GM18508 (cell line): ENCODE data around the gene MDM2.
"Not testable (repeated sequence)": the region's sequence is repeated elsewhere in the genome, so short reads cannot be mapped to it uniquely, and the experiment has no call there.

Source experiments
- ATAC-seq: cut with Tn5 transposase; IDR thresholded peaks from one replicate; pipeline ENCODE4 v1.9.1; 2021; ENCODE audit warnings: moderate number of reproducible peaks; ENCODE audit not compliant: insufficient read depth, unreplicated experiment

The MDM2 gene

DNA sequence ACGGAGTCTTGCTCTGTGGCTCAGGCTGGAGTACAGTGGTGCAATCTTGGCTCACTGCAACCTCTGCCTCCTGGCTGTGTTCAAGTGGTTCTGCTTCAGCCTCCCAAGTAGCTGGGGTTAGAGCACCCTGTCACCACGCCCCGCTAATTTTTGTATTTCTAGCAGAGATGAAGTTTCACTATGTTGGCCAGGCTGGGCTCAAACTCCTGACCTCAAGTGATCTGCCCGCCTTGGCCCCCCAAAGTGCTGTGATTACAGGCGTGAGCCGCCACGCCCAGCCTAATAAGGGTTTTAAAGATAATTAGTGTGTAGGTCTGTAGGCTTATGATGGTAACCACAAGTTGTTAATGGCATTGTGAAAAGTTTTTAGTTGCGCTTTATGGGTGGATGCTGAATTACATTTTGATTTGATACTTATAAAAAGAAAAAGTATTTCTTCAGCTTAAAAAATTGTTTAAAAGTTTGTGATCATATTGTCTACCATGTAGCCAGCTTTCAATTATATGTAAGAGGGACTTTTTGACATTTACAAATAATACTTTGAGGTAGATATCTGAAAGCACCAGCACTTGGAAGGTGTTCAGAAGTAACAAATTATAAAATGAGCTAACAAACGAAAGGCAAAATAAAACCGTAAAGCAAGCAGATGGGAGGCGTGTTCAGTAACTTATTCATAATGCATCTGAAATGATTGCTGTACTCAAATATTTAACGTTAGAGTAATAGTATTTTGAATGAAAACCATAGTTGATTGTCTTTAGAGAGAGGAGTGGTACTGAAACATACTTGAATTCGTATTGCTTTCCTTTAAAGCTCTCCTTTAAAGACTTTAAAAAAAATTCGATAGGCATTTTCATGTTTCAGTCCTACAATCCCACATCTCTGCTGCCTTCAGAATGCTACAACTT, 37.1 kb downstream of the MDM2 start:
- ATAC-seq: no peak

DNA sequence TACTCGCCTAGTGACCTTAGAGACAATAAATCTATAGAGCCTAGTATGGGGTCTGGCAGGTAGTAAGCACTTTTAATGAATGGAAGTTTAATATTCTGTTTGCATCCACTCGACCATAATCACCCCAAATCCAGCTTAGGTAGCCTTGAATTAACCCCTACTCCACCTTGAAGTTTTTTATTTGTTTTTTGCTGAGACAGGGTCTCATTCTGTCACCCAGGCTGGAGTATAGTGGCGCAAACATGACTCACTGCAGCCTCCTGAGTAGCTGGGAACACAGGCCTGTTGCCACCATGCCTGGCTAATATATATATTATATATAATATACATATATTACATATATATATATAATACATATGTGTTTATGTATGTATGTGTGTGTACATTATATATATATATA, 38.8 kb downstream of the MDM2 start:
- no peak for ATAC-seq

DNA sequence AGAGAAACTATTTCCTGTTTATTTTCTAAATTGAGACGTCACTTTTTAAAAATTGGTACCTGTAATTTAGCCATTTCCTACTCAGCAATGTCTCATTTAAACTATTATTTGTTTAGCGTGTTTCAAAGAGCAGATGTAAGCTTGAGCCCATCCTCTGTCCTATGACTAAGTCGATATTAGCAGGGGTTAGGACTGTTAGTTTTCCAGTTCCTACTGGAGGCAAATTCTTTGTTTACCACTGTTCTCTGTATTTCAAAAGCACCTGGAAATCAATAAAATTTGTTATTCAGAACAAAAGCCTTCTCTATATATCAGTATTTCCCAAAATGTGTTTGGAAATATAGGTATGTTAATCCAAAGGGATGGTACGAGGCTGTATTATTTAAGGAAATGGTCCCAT, 42.4 kb downstream of the MDM2 start:
- ATAC-seq: no peak

DNA sequence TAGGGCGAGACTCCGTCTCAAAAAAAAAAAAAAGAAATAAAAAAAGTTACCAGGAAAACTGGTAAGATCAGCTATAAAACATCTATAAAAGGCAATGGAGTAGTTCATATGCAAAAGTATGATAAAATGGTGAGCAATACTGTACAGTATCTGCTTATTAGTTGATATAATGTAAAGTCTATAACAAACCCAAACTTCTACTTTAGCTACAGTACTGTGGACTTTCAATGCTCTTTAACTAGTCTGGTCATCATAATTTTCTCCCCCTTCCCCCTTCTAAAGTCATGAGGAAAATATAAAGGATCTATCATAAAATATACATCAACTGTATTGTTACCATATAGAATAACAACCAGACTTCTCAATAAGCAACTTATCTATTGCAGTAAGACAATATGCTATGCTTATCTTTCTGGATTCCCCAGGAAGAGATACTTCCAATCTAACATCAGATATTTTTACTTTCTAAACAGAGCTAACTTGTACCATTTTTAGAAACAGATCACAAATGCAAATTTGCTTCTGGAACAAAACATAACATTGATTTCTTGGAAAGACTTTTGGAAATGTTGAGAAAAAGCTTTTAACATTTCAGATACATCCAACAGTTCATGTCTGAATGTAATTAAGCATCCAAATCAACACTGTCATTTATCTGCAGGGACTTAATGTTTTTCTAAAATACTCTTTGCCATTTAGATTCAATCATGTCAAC, 43.8 kb downstream of the MDM2 start:
- ATAC-seq: no peak

DNA sequence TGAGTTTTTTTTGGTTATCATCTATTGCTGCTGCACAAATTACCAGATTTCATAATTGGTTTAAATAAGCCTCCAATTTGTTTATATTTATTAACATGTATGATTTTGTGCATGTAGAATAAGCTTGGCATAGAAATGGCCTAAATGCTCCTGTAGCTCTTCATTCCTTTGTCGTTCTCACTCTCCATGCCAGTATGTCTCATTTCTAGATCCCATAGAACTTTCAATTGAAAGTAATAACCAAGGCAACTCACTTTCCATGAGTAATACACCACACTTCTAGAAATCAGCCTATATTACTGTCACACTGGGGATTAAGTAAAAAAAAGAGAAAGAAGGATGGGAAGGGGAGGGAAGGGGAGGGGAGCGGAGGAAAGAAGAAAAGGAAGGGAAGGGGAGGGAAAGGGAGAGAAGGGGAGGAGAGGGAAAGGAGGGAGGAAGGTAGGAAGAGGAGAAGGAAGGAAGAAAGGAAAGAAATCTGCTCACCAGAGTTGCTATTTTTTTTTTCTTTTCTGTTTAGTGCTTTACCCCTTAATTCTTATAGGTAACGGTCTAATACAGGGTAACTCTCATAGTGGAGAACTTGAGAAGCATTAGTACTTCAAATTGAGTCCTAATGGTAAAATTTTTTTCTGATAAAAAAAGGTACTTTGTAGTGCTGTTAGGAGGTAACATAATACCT, 45.6 kb downstream of the MDM2 start:
- ATAC-seq: no peak

DNA sequence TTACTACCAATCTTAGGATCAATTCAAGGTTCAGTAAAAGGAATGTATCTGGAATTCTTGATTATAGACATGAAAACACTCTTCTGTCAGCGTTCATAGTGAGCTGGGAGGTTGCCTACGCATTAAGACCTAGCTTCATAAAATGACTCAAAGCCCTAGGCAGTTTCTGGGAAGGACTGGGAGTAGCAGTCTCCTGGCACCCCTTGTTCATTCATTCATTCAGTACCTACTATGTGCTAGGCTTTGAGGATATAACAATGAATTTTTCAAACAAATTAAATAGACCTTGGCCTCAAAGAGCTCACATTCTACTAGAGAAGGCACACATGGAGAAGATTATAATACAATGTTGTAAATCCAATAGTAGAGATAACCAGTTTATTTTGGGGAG, 46.1 kb downstream of the MDM2 start:
- ATAC-seq: no peak

DNA sequence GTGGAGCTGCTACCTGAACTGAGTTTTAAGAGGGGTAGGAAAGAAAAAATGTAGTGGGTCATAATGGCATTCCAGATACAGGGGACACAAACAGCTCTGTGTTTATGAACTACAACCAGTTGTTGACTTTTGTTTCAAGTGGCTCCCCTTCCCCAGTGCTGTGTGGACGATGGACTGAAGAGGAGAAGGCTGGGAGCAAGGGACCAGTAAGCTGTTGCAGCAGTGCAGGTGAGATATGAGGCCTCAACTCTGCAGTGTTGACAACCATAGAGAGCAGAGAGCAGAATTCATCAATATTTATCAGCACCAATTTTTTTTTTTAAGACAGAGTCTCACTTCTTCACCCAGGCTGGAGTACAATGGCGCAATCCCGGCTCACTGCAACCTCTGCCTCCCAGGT, 46.6 kb downstream of the MDM2 start:
- ATAC-seq: no peak

DNA sequence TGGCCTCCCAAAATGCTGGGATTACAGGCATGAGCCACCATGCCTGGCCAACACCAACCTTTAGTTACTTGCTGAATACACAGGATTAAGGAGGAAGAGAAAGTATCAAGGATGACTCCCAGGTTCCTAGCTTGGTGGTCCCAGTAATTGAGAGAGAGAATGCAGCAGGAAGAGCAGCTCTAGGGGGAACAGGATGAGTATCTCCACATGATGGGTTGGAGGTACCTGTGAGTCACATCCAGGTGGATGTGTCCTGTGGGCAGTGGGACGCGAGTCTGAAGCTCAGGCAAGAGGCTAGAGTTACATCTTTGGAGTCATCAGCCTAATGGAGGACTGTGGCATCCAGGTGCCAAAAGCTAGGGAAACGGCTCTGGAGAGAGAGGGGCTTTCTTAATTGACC, 47.1 kb downstream of the MDM2 start:
- ATAC-seq: no peak

DNA sequence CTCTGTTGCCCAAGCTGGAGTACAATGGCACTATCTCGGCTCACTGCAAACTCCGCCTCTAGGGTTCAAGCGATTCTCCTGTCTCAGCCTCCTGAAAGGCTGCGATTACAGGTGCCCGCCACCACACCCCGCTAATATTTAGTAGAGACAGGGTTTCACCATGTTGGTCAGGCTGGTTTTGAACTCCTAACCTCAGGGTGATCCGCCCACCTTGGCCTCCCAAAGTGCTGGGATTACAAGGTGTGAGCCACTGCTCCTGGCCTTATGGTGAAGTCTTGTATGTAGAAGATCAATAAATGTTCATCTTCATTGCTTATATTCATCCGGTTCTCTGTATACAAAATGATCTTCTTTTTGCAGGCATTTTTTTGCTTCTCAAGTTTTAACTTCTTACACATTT, 47.8 kb downstream of the MDM2 start:
- ATAC-seq: no peak

DNA sequence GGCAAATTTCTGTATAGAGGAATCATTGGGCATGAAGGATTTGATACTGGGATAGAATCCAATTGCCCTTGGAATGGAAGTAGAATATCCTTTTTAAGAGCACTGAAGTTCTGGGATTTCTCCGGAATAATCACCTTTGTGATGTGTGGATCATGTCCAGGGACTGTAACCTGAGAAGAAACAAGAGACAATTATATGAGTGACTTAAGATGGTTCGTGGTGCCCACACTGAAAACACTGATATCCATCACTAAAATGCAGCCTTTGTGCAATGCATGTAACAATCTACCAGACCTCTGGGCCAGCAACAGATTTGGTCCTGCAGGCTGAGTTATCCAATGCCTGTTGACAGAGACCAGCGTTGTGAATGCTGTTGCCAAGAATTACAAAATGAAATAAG, 48.5 kb downstream of the MDM2 start:
- no peak for ATAC-seq

DNA sequence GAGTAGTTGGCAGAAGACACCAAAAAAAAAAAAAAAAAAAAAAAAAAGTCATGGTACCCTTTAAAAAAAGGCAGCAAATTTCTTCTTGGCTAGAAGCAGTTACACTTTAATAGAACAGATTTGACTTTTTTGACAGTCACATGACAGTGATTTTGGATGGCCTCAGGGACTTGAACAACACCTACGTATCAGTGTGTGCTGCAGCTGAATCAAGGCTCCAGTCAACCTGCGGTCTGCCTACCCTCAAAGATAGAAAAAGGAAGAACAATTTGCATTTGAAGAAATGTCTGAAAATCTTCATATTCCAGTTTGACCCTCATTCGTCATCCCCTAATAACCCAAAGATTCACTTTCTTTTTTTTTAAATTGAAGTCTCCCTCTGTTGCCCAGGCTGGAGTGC, 53.9 kb downstream of the MDM2 start:
- no peak for ATAC-seq

DNA sequence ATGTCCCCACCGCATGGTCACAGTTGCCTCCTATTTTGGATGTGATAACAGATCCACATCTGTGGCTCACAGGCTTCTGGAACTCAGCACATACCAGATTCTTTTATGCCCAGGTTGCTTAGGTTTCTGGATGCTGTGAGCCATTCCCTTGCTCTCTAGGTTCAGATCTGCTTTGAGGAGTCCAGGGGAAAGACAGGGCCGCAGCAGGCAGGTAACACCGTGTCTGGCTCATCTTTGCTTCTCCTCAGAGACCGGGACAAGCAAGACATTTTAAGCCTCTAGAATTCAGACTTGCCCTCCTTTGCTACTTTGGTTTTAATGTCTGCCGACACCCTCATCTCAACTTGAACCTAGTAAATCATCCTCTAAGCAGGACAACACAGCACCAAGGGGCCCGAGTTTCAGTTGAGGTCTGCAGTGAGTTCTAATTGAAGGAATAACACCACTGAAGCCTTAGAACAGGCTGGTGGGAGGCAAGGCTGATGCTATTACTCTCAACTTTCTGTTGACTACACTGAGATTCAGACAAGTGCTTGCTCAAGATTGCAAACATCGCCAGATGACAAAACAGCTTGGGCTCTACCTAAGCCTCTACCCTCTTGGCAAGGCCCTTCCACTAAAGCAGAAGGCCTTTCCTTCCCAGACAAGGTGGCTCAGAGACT, 55.3 kb downstream of the MDM2 start:
- ATAC-seq: no peak

DNA sequence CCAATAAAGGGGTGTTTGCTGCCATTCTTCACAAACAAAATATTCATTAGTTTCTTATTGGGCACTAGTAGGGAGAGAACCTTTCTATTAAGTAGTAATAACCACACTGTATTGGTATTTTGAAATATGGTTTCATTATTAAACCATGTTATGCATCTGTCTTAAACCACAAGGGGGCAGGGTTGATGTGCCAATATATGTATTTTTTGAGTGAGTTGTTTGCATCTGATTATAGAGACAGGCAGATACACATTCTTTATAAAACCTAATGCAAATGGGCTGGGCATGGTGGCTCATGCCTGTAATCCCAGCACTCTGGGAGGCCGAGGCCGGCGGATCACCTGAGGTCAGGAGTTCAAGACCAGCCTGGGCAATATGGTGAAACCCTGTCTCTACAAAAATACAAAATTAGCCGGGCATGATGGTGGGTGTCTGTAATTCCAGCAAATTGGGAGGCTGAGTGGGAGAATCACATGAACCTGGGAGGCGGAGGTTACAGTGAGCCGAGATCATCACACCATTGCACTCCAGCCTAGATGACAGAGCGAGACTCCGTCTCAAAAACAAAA, 56.0 kb downstream of the MDM2 start:
- not testable (repeated sequence) for ATAC-seq

DNA sequence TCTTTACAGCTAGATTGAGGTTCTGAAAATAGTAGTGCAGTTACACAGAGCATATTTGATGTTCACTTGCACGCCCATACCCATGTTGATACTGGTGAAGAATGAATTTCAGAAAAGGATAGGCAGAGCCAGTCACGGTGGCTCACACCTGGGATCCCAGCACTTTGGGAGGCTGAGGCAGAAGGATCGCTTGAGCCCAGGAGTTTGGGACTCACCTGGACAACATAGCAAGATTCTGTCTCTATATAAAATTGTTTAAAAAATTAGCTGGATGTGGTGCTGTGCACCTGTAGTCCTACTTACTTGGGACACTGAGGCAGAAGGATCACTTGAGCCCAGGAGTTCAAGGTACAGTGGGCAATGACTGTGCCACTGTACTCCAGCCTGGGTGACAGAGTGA, 56.6 kb downstream of the MDM2 start:
- no peak for ATAC-seq

DNA sequence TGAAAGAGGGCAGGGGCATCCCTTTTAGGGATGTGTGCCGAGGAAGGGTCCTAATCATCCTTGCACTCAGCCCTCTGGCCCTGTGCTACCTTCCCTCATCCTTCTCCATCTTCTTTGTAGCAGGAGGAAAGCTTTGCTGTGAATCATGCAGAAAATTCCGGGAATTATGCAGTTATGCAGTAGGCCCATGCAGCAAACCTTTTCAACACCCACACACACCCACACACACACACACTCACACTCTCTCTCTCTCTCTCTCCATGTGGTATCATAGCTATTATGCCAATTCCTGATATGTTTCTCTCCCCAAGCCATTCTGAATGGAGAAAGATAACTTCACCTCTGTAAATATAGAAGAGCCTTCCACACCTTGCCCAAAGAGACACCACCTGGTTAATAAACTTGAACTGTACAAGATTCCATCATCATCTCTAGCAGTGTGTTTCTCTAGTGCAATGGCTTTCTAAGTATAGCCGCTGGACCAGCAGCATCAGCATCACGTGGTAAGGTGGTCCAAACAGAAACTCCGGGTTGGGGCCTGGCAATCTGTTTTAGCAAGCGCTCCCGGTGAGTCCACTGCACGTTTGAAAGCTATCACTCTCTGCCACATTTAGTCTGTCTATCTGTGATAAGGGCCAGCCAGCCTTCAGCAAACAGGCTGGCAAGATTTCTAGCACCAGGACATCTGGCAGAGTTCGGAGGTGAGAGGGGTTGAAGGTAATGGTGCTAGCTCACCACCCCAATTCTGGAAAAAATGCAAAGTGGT, 57.6 kb downstream of the MDM2 start:
- no peak for ATAC-seq

DNA sequence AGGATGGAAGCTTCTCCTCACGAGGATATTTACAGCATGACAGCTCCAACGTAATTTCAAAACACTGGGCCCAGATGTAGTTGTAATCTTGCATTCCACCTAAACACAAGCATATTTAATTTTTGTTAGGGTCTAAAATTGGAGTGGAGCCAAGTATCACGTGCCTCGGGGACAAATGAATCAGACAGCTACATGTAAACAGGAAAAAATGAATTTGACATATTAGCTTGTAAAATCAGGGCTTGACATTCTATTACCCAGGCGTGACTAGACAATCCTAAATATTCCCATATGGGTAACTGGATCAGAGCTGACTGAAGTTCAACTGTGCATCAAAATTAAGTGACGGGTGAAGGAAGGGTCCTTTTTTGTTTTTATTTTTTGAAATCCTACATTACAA, 59.0 kb downstream of the MDM2 start:
- ATAC-seq: no peak

DNA sequence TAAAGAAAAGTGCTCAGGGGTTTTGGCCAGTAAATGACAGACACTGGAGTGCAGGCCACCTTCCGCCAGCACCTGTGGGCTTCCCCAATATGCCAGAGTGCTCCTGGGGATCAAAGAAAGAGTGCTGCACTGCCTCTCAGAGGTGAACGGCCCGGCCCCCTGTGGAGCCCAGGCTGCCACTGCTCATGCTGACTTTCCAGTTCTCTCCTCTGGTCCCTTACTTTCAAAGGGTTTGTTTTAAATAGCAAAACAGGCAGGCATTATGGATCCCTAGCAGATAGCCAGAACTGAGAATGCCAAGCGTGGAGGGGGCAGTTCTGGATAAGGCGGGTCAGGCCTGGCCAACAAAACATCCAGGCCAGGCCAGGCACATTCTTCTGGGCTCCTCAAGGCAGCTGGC, 59.6 kb downstream of the MDM2 start:
- ATAC-seq: no peak

DNA sequence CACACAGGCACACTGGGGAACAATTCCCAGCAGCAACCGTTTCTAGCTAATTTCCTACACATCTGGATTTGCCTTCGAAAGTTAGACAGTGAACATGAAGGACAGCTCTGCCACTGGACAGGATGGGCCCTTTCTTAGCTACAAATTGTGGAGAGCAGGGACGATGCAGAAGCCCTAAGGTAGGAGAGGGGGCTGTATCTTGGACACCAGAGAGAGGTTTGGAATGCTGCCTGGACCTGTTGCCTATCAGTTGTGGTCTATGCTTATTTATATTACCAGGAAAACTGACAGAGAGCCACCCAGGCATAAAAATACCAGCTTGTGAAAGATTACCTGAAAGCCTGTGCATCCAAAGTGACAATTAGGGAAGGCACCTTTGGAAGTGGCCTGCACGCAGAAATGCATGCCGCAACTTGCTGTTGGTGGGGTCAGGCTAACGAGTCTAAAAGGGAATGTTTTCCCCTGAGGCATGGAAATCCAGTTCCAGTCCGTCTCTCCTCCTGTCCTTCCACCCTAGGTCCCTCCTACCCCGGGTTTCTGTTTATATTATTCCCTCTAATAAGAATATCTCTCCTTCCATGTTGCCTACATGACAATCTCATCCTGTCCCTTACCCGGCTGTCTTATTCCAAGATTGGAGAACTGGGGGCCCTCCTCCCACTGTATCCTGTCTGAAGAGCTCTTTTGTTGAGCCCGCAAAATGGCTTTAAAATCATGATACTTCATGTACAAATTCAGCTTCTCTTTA, 60.2 kb downstream of the MDM2 start:
- ATAC-seq: no peak

DNA sequence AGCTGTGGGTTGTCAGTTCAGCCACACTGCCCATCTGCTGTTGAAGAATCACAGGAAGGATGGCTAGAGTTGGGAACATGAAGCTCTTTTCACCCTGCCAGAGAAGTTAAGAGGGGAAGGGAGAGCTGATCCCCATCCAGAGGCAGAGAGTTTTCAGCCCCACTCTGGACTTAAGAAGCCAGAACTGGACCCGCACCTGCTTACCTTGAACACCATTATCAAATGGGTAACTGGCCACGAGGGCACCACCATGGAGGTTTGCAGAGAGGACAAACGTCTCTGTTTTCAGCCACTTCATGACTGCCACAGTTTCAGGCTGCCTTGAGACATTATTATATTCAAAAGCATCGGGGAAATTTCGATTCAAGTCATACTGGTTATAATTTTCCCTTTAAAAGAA, 62.0 kb downstream of the MDM2 start:
- ATAC-seq: no peak
